BLaER1 treated with 17β-estradiol and CSF1 and Interleukin-3, amounts not matched to agents 10 nM and 100 nM (cell line): Measurements from ENCODE around the gene MT4.

Source experiments
- H3K27ac ChIP-seq, 11 experiments: shearing (Covaris generic); formaldehyde crosslinking; 2 replicates each; pipeline ENCODE4 v1.8.1; 2022
- H3K27me3 ChIP-seq, 11 experiments: shearing (Covaris generic); formaldehyde crosslinking; 2 replicates each; pipeline ENCODE4 v1.8.1; 2022
- H3K36me3 ChIP-seq, 11 experiments: shearing (Covaris generic); formaldehyde crosslinking; 2 replicates each; pipeline ENCODE4 v1.8.1; 2022
- H3K4me1 ChIP-seq, 10 experiments: shearing (Covaris generic); formaldehyde crosslinking; 2 replicates each; pipeline ENCODE4 v1.8.1; 2022
- H3K4me2 ChIP-seq, 11 experiments: shearing (Covaris generic); formaldehyde crosslinking; 2 replicates each; pipeline ENCODE4 v1.8.1; 2022
- H3K4me3 ChIP-seq, 10 experiments: shearing (Covaris generic); formaldehyde crosslinking; 2 replicates each; pipeline ENCODE4 v1.8.1; 2022
- H3K9ac ChIP-seq, 11 experiments: shearing (Covaris generic); formaldehyde crosslinking; 2 replicates each; pipeline ENCODE4 v1.8.1; 2022
- H3K9me3 ChIP-seq, 11 experiments: shearing (Covaris generic); formaldehyde crosslinking; replicated peaks in 1 of 11; 2 replicates each; pipeline ENCODE4 v1.8.1; 2022
- H4K20me1 ChIP-seq, 11 experiments: shearing (Covaris generic); formaldehyde crosslinking; 2 replicates each; pipeline ENCODE4 v1.8.1; 2022
- Cebpa-rat ChIP-seq, 11 experiments: shearing (Covaris generic); IDR thresholded peaks; 2 replicates each; pipeline ENCODE4 v1.8.1; 2022

MT4 gene

DNA sequence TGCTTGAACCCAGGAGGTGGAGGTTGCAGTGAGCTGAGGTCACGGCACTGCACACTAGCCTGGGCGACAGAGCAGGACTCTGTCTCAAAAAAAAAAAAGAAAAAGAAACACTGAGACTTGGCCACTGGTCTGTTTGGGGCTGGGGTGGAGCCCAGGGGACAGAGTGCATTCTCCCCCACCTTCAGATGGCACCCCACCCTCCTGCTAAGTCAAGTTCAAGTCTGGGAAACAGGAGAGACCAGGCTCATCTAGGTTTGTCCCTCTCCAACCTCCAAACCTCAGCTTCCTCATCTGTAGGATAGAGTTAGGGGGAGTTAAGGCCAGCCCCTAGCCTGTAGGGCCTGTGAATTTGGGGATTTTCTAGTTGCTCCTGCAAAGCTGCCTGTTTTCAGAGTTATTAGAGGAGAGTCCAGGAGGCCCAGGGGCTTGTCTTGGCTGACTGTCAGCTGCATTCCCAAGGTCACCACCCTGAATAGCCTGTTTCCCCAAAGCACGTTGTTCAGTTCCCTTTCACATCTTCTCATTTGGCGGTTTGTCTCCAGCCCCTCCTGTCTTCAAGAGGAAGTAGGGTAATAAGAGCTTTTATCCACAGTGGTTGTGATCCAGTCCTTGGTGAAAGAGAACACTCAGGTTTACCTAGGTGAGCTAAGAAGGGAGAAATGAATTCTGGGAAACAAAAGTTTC is 26.6 kb downstream of the MT4 start:
- no peak overlapping the region for H3K9ac ChIP-seq
- no peaks in the 10 kb centered on the region; a peak in 1 of 22 replicates for H4K20me1 ChIP-seq
- H3K27ac ChIP-seq: no peak overlapping the region
- peak overlapping the region in 7 of 11 experiments; percentile 8 to 69 (median 59); a peak in 11 of 22 replicates for H3K4me2 ChIP-seq
- no peak for TF ChIP-seq Cebpa-rat (IDR thresholded peaks at IDR 0.05)
- peaks cover 18 to 30% (median 21%) of the 10 kb centered on the region in 11 experiments for H3K27me3 ChIP-seq
- no peaks in the 10 kb centered on the region for H3K36me3 ChIP-seq
- H3K4me3 ChIP-seq: no peak overlapping the region
- peaks cover 0 to 5% (median 0%) of the 10 kb centered on the region in 11 experiments; a peak in 2 of 22 replicates for H3K9me3 ChIP-seq
- H3K4me1 ChIP-seq: peaks cover 0 to 19% (median 7%) of the 10 kb centered on the region in 10 experiments; a peak in 13 of 20 replicates

- H3K9me3 ChIP-seq: peaks cover 0 to 5% (median 0%) of the 10 kb centered on the region in 11 experiments; a peak in 3 of 22 replicates
- H3K27ac ChIP-seq: no peak overlapping the region
- no peak overlapping the region for H3K4me2 ChIP-seq
These were observed 28.9 kb downstream of the MT4 start for GRCh38 chr16:56593573-56594291.

GRCh38 chr16:56594292-56594619 is 29.4 kb downstream of the MT4 start:
- Histone ChIP-seq H3K4me1 (peaks cover 0 to 19% (median 7%) of the 10 kb centered on the region in 10 experiments; a peak in 13 of 20 replicates), H3K4me2 (no peak overlapping the region), H3K27me3 (peaks cover 10 to 17% (median 13%) of the 10 kb centered on the region in 11 experiments), H3K4me3 (no peak overlapping the region), H3K9me3 (peaks cover 0 to 5% (median 0%) of the 10 kb centered on the region in 11 experiments; a peak in 3 of 22 replicates), H4K20me1 (no peaks in the 10 kb centered on the region; a peak in 1 of 22 replicates), H3K9ac (no peak overlapping the region), H3K27ac (no peak overlapping the region), H3K36me3 (no peaks in the 10 kb centered on the region)
- no peak for TF ChIP-seq Cebpa-rat (IDR thresholded peaks at IDR 0.05)

More at GRCh38 chr16:56593573-56594291, 28.9 kb downstream of the MT4 start:
- Histone ChIP-seq H3K4me3 (no peak overlapping the region), H3K27me3 (peaks cover 16 to 22% (median 18%) of the 10 kb centered on the region in 11 experiments), H3K36me3 (no peaks in the 10 kb centered on the region), H4K20me1 (no peaks in the 10 kb centered on the region; a peak in 1 of 22 replicates), H3K9ac (no peak overlapping the region), H3K4me1 (peaks cover 0 to 19% (median 7%) of the 10 kb centered on the region in 10 experiments; a peak in 13 of 20 replicates)
- no peak for TF ChIP-seq Cebpa-rat (IDR thresholded peaks at IDR 0.05)

- no peaks in the 10 kb centered on the region for H3K27me3 ChIP-seq
- H4K20me1 ChIP-seq: no peaks in the 10 kb centered on the region
- no peak for TF ChIP-seq Cebpa-rat (IDR thresholded peaks at IDR 0.05)
- no peak overlapping the region for H3K4me2 ChIP-seq
- H3K9ac ChIP-seq: no peak overlapping the region
- peaks cover 0 to 2% (median 0%) of the 10 kb centered on the region in 10 experiments; a peak in 1 of 20 replicates for H3K4me1 ChIP-seq
- no peaks in the 10 kb centered on the region; a peak in 1 of 22 replicates for H3K9me3 ChIP-seq
- H3K27ac ChIP-seq: no peak overlapping the region
- no peak overlapping the region for H3K4me3 ChIP-seq
- no peaks in the 10 kb centered on the region for H3K36me3 ChIP-seq
These were observed 35.6 kb downstream of the MT4 start for GRCh38 chr16:56600398-56600999.

DNA sequence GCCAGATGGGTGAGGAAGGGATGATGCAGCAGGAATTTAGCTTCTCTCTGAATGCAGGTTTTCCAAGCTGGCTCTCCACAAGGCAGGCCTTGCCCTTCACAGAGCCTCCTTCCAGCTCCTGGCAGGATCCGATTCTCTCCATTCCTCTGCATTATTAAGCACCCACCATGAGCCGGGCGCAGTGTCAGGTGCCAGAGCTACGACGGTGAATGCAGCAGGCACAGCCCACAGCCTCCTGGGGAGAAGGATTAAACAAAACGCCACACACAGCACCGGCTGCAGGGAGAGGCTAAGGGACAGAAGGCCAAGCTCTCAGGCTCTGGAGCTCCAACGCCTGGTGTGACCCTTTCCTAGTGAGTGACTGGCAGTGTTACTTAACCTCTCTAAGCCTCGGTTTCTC is 36.5 kb downstream of the MT4 start:
- H4K20me1 ChIP-seq: no peaks in the 10 kb centered on the region
- no peak overlapping the region for H3K9ac ChIP-seq
- H3K36me3 ChIP-seq: no peaks in the 10 kb centered on the region
- no peaks in the 10 kb centered on the region; a peak in 1 of 22 replicates for H3K9me3 ChIP-seq
- H3K4me2 ChIP-seq: no peak overlapping the region
- H3K27ac ChIP-seq: no peak overlapping the region
- H3K4me1 ChIP-seq: peaks cover 0 to 6% (median 0%) of the 10 kb centered on the region in 10 experiments; a peak in 2 of 20 replicates
- H3K4me3 ChIP-seq: no peak overlapping the region
- no peaks in the 10 kb centered on the region for H3K27me3 ChIP-seq
- TF ChIP-seq Cebpa-rat (IDR thresholded peaks at IDR 0.05): no peak

DNA sequence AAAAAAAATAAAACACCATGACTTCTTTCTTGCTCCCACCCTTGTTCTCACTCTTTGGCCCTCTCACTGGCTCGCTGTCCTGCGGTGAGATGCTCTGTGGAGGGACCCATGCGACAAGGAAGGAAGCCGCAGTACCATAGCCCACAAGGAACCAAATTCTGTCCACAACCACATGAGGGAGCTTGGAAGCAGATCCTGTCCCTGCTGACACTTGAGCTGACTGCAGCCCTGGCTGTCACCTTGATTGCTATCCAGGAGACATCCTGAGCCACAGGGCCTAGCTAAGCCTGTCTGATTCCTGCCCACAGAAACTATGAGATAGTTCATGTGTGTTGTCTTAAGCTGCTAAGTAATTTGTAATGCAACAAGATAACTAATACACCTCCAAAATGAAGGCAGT is 38.7 kb downstream of the MT4 start:
- no peaks in the 10 kb centered on the region for H3K9me3 ChIP-seq
- no peak overlapping the region for H3K4me3 ChIP-seq
- H4K20me1 ChIP-seq: no peaks in the 10 kb centered on the region
- H3K36me3 ChIP-seq: no peaks in the 10 kb centered on the region
- peaks cover 16 to 23% (median 18%) of the 10 kb centered on the region in 10 experiments for H3K4me1 ChIP-seq
- TF ChIP-seq Cebpa-rat (IDR thresholded peaks at IDR 0.05): no peak
- no peak overlapping the region for H3K9ac ChIP-seq
- H3K27ac ChIP-seq: no peak overlapping the region
- no peak overlapping the region for H3K4me2 ChIP-seq
- no peaks in the 10 kb centered on the region for H3K27me3 ChIP-seq

DNA sequence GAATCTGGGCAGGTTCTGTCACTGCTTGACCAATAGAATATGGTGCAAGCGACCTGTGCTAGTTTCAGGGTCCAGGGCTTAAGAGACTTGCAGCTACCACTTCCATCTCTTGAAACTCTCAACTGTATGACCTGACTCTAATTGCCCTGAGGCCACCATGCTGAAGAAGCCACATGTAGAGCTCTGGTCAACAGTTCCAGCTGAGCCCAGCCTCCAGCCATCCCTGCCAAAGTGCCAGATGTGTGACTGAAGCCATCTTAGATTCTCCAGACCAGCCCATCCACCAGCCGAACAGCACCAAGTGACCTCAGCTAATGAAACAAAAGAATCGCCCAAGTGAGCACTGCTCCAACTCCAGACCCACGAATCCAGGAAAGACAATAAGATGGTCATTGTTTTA is 40.1 kb downstream of the MT4 start:
- no peak overlapping the region for H3K4me2 ChIP-seq

DNA sequence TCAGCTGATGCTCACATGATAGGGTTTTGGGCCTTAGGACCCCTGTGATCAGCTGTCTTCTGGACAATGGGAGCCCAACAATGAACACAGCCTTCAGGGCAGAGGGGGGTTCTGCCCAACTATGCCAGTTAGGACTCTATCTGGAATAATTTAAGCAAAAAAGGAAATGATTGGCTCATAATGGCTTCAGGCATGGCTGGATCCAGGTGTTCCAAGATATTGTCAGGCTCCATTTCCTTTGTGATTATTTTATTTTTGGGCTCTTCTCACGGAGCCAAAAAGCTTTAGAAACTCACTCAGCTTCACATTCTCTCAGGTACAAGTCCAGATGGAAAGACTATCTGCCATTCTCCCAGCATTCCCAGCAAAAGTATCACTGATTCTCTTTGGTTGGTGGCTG is 40.6 kb downstream of the MT4 start:
- Histone ChIP-seq H3K27ac (no peak overlapping the region), H3K27me3 (no peaks in the 10 kb centered on the region), H3K36me3 (no peaks in the 10 kb centered on the region), H3K4me2 (peak overlapping the region in 2 of 11 experiments; percentile 0 to 27; a peak in 2 of 22 replicates), H3K9me3 (no peaks in the 10 kb centered on the region), H3K4me3 (no peak overlapping the region), H4K20me1 (0 out of 22 replicates have a peak, but pooled peaks cover 0 to 6% (median 0%) of the 10 kb centered on the region in 11 experiments), H3K4me1 (peaks cover 29 to 42% (median 36%) of the 10 kb centered on the region in 10 experiments), H3K9ac (no peak overlapping the region)
- TF ChIP-seq Cebpa-rat (IDR thresholded peaks at IDR 0.05): no peak

More for the DNA sequence above, 40.1 kb downstream of the MT4 start:
- Histone ChIP-seq H3K4me1 (peaks cover 24 to 37% (median 31%) of the 10 kb centered on the region in 10 experiments), H3K4me3 (no peak overlapping the region), H3K27me3 (no peaks in the 10 kb centered on the region), H3K9ac (no peak overlapping the region), H4K20me1 (0 out of 22 replicates have a peak, but pooled peaks cover 0 to 6% (median 0%) of the 10 kb centered on the region in 11 experiments), H3K9me3 (no peaks in the 10 kb centered on the region), H3K27ac (no peak overlapping the region), H3K36me3 (no peaks in the 10 kb centered on the region)
- TF ChIP-seq Cebpa-rat (IDR thresholded peaks at IDR 0.05): no peak

GRCh38 chr16:56606071-56606475 is 41.2 kb downstream of the MT4 start:
- Histone ChIP-seq H3K27ac (no peak overlapping the region; a peak in 1 of 22 replicates), H3K27me3 (no peaks in the 10 kb centered on the region), H3K9ac (no peak overlapping the region), H3K36me3 (no peaks in the 10 kb centered on the region), H3K9me3 (no peaks in the 10 kb centered on the region), H4K20me1 (0 out of 22 replicates have a peak, but pooled peaks cover 0 to 6% (median 0%) of the 10 kb centered on the region in 11 experiments), H3K4me2 (peak overlapping the region in 1 of 11 experiments; percentile 98; a peak in 1 of 22 replicates), H3K4me1 (peaks cover 35 to 48% (median 42%) of the 10 kb centered on the region in 10 experiments), H3K4me3 (no peak overlapping the region)
- TF ChIP-seq Cebpa-rat (IDR thresholded peaks at IDR 0.05): no peak
